ENCODE data around the gene PPARG.

The PPARG gene

GRCh38 chr3:12394569-12395271, 105.8 kb downstream of the PPARG start:
- no peaks in the 10 kb centered on the region for H3K79me2 ChIP-seq (ENCODE audit: low read length)
- no peaks in the 10 kb centered on the region for H3K9me3 ChIP-seq (replicated peaks; ENCODE audit: insufficient read depth, low read length)
- H3F3A ChIP-seq (ENCODE audit: insufficient read depth, low read length), result no peaks in the 10 kb centered on the region
- no peak overlapping the region for H2AFZ ChIP-seq (ENCODE audit: low read length)
- TF ChIP-seq CTCF (IDR thresholded peaks at IDR 0.05; ENCODE audit: low read length), result no peak
- TF ChIP-seq EZH2phosphoT487 (IDR thresholded peaks at IDR 0.05; ENCODE audit: low read length), result no peak
- no peak for TF ChIP-seq EZH2 (optimal IDR thresholded peaks at IDR 0.05; ENCODE audit: low read depth, low read length)
- no peak overlapping the region for H3K9ac ChIP-seq (ENCODE audit: low read length)
- peak overlapping the region; percentile 65 for H3K4me2 ChIP-seq (ENCODE audit: low read depth, low read length)
- DNase-seq, result no peak
- no peaks in the 10 kb centered on the region for H3K4me1 ChIP-seq (ENCODE audit: low read length)
- H3K9me2 ChIP-seq (replicated peaks; ENCODE audit: insufficient read depth, low read length), result no peaks in the 10 kb centered on the region
- no peaks in the 10 kb centered on the region for H3K36me3 ChIP-seq (replicated peaks; ENCODE audit: insufficient read depth, low read length)
- no peak overlapping the region for H3K4me3 ChIP-seq (ENCODE audit: low read length)
- H3K27me3 ChIP-seq (replicated peaks; ENCODE audit: insufficient read depth, low read length), result no peaks in the 10 kb centered on the region
- no peaks in the 10 kb centered on the region for H4K20me1 ChIP-seq (ENCODE audit: insufficient read depth, low read length)
- H3K27ac ChIP-seq (ENCODE audit: low read length), result no peak overlapping the region

GRCh38 chr3:12395349-12396012, 106.6 kb downstream of the PPARG start:
- no peaks in the 10 kb centered on the region for H3K79me2 ChIP-seq (ENCODE audit: low read length)
- peak overlapping the region; percentile 29 for H3K4me3 ChIP-seq (ENCODE audit: low read length)
- no peak overlapping the region for H3K27ac ChIP-seq (ENCODE audit: low read length)
- peak overlapping the region; percentile 65 for H3K4me2 ChIP-seq (ENCODE audit: low read depth, low read length)
- DNase-seq, result peak; percentile 68
- H3K9ac ChIP-seq (ENCODE audit: low read length), result no peak overlapping the region
- no peaks in the 10 kb centered on the region for H3K9me2 ChIP-seq (replicated peaks; ENCODE audit: insufficient read depth, low read length)
- H2AFZ ChIP-seq (ENCODE audit: low read length), result no peak overlapping the region
- H4K20me1 ChIP-seq (ENCODE audit: insufficient read depth, low read length), result no peaks in the 10 kb centered on the region
- TF ChIP-seq EZH2phosphoT487 (IDR thresholded peaks at IDR 0.05; ENCODE audit: low read length) (no peak), CTCF (IDR thresholded peaks at IDR 0.05; ENCODE audit: low read length) (no peak), EZH2 (optimal IDR thresholded peaks at IDR 0.05; ENCODE audit: low read depth, low read length) (no peak)
- H3K27me3 ChIP-seq (replicated peaks; ENCODE audit: insufficient read depth, low read length), result no peaks in the 10 kb centered on the region
- H3K9me3 ChIP-seq (replicated peaks; ENCODE audit: insufficient read depth, low read length), result no peaks in the 10 kb centered on the region
- no peaks in the 10 kb centered on the region for H3K36me3 ChIP-seq (replicated peaks; ENCODE audit: insufficient read depth, low read length)
- H3K4me1 ChIP-seq (ENCODE audit: low read length), result no peaks in the 10 kb centered on the region
- no peaks in the 10 kb centered on the region for H3F3A ChIP-seq (ENCODE audit: insufficient read depth, low read length)

GRCh38 chr3:12396471-12396870, 107.6 kb downstream of the PPARG start:
- Histone ChIP-seq H3K27me3 (replicated peaks; ENCODE audit: insufficient read depth, low read length) (no peaks in the 10 kb centered on the region), H3K9ac (ENCODE audit: low read length) (no peak overlapping the region), H4K20me1 (ENCODE audit: insufficient read depth, low read length) (no peaks in the 10 kb centered on the region), H2AFZ (ENCODE audit: low read length) (no peak overlapping the region), H3K79me2 (ENCODE audit: low read length) (no peaks in the 10 kb centered on the region), H3K27ac (ENCODE audit: low read length) (no peak overlapping the region), H3K9me3 (replicated peaks; ENCODE audit: insufficient read depth, low read length) (no peaks in the 10 kb centered on the region), H3K4me1 (ENCODE audit: low read length) (no peaks in the 10 kb centered on the region), H3K36me3 (replicated peaks; ENCODE audit: insufficient read depth, low read length) (no peaks in the 10 kb centered on the region), H3K4me3 (ENCODE audit: low read length) (no peak overlapping the region), H3K9me2 (replicated peaks; ENCODE audit: insufficient read depth, low read length) (no peaks in the 10 kb centered on the region), H3K4me2 (ENCODE audit: low read depth, low read length) (no peak overlapping the region), H3F3A (ENCODE audit: insufficient read depth, low read length) (no peaks in the 10 kb centered on the region)
- TF ChIP-seq CTCF (IDR thresholded peaks at IDR 0.05; ENCODE audit: low read length), result no peak
- no peak for TF ChIP-seq EZH2phosphoT487 (IDR thresholded peaks at IDR 0.05; ENCODE audit: low read length)
- TF ChIP-seq EZH2 (optimal IDR thresholded peaks at IDR 0.05; ENCODE audit: low read depth, low read length), result no peak
- no peak for DNase-seq

All from MM.1S (cell line).